Activated T-cell treated with anti-CD3 and anti-CD28 coated beads, Interleukin-2, amount 50 U/mL, for 72 hours (primary cell): ENCODE measurements around the gene SLC30A2. TPM values are rescaled to one million over a fixed set of nuclear protein-coding genes. Genes with fewer than 3 reads are reported as not detected.

Source experiments
- ATAC-seq, 2 donors: fragments of 150-1000 bp; cut with Tn5 transposase; replicated peaks in 1 of 2; 2 replicates each; pipeline ENCODE4 v1.10.0; 2021; ENCODE audit warnings: moderate library complexity in 2 of 2, mild to moderate bottlenecking in 1 of 2
- DNase-seq, 2 donors: peaks; one replicate each; pipeline ENCODE4 v3.0.0; 2021 to 2022; ENCODE audit warnings: mixed read lengths in 1 of 2
- H3K27ac Mint-ChIP-seq: one replicate; pipeline ENCODE4 v1.8.0; 2022; ENCODE audit warnings: mild to moderate bottlenecking, moderate library complexity, mixed read lengths
- H3K27me3 Mint-ChIP-seq: one replicate; pipeline ENCODE4 v1.8.0; 2022; ENCODE audit warnings: low read depth, mixed read lengths
- H3K36me3 Mint-ChIP-seq, 2 donors: one replicate each; pipeline ENCODE4 v1.8.0; 2022; ENCODE audit warnings: mixed read lengths in 2 of 2, mild to moderate bottlenecking in 1 of 2; ENCODE audit not compliant: insufficient read depth in 2 of 2
- H3K4me1 Mint-ChIP-seq: one replicate; pipeline ENCODE4 v1.8.0; 2022; ENCODE audit warnings: low read depth, mixed read lengths
- H3K4me3 Mint-ChIP-seq, 2 donors: one replicate each; pipeline ENCODE4 v1.8.0; 2022; ENCODE audit warnings: mild to moderate bottlenecking in 2 of 2, mixed read lengths in 2 of 2, moderate library complexity in 2 of 2
- H3K9me3 Mint-ChIP-seq, 2 donors: one replicate each; pipeline ENCODE4 v1.8.0; 2022; ENCODE audit warnings: mixed read lengths in 2 of 2
- total RNA-seq, 2 donors: library from RNA; stranded (reverse); gene quantifications; one replicate each; pipeline ENCODE4 v1.2.3, GENCODE V29; 2022

Gene SLC30A2
- total RNA-seq, 2 donors from 2014 or later: not detected

DNA sequence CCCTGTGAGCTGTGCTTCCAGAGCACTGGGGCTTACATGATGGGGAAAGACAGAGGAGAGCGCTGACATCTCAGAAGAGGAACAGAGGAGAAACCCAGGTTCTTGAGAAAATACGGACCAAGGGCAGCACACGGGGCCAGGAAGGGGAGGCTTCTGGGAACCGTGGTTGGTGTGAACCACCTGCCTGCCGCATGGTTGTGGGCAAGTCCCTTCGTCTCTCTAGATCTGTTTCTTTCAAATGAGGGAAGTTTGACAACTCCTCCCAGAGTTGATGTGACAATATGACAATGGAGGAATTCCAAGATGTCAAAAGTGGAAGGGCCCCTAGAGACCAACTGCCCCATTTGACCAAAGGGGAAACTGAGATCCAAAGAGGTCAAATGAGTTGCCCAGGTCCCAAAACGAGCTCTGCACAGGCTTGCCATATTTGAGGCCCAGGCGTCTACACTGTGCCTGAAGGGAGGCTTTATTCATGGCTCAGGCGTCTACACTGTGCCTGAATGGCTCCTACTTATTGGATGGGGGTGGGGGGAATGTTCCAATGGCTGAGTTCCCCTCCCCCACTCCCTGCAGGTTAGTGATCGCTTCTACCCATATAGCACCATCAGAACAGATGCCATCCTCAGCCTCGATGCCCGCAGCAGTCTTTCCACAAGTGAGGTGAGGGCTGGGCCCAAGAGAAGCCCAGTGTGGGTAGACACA lies 13.1 kb downstream of the SLC30A2 start:
- DNase-seq (no peak), ATAC-seq (no peak)
- no peaks in the 10 kb centered on the region for H3K27me3 Mint-ChIP-seq
- H3K4me1 Mint-ChIP-seq: peaks cover 23% of the 10 kb centered on the region
- H3K27ac Mint-ChIP-seq: no peak overlapping the region
- H3K9me3 Mint-ChIP-seq: no peaks in the 10 kb centered on the region
- no peak overlapping the region for H3K4me3 Mint-ChIP-seq
- H3K36me3 Mint-ChIP-seq: no peaks in the 10 kb centered on the region

- Mint-ChIP-seq H3K9me3 (no peaks in the 10 kb centered on the region), H3K36me3 (no peaks in the 10 kb centered on the region), H3K27me3 (no peaks in the 10 kb centered on the region), H3K4me1 (peaks cover 31% of the 10 kb centered on the region), H3K4me3 (no peak overlapping the region), H3K27ac (no peak overlapping the region)
- DNase-seq (no peak), ATAC-seq (no peak)
Observed at GRCh38 chr1:26031611-26032220, 14.2 kb downstream of the SLC30A2 start.

GRCh38 chr1:26031196-26031595 lies 14.7 kb downstream of the SLC30A2 start:
- H3K36me3 Mint-ChIP-seq: no peaks in the 10 kb centered on the region
- no peaks in the 10 kb centered on the region for H3K27me3 Mint-ChIP-seq
- no peak for DNase-seq
- no peaks in the 10 kb centered on the region for H3K9me3 Mint-ChIP-seq
- no peak overlapping the region for H3K27ac Mint-ChIP-seq
- no peak overlapping the region for H3K4me3 Mint-ChIP-seq
- ATAC-seq: no peak
- H3K4me1 Mint-ChIP-seq: peaks cover 26% of the 10 kb centered on the region

- no peaks in the 10 kb centered on the region for H3K36me3 Mint-ChIP-seq
- H3K4me3 Mint-ChIP-seq: no peak overlapping the region
- H3K4me1 Mint-ChIP-seq: peaks cover 18% of the 10 kb centered on the region
- no peak for DNase-seq
- H3K27ac Mint-ChIP-seq: no peak overlapping the region
- no peaks in the 10 kb centered on the region for H3K27me3 Mint-ChIP-seq
- no peaks in the 10 kb centered on the region for H3K9me3 Mint-ChIP-seq
- no peak for ATAC-seq
Observed at GRCh38 chr1:26029864-26030481, 15.9 kb downstream of the SLC30A2 start.

- Mint-ChIP-seq H3K27ac (no peak overlapping the region), H3K4me1 (peaks cover 10% of the 10 kb centered on the region), H3K27me3 (no peaks in the 10 kb centered on the region), H3K9me3 (no peaks in the 10 kb centered on the region), H3K4me3 (no peak overlapping the region), H3K36me3 (no peaks in the 10 kb centered on the region)
- ATAC-seq: no peak
- DNase-seq: no peak
Observed at GRCh38 chr1:26029054-26029863, 16.7 kb downstream of the SLC30A2 start.

DNA sequence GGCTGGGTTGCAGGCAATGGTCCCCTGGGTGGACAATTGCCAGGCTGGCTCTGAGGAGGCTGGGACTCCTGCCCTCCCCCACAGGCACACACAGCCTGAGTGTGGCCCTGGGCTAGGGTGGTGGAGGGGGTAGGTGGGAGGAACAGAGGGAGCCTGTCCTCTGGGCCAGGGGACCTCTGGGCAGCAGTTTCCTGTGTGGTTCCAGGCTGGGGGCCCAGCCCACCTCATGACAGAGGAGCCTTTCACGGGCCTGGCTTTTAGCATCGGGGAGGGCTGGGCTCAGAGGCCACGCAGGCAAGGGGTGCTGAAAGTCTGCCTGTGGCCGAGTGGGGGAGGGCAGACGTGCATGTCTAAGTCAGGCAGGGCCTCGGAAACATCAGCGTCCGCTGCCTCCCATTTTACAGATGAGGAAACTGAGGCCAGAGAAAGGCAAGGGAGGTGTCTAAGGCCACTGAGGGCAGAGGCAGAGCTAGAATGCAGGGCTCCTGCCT lies 17.4 kb downstream of the SLC30A2 start:
- no peaks in the 10 kb centered on the region for H3K9me3 Mint-ChIP-seq
- DNase-seq (no peak), ATAC-seq (no peak)
- H3K27ac Mint-ChIP-seq: no peak overlapping the region
- no peak overlapping the region for H3K4me3 Mint-ChIP-seq
- H3K4me1 Mint-ChIP-seq: peaks cover 9% of the 10 kb centered on the region
- H3K27me3 Mint-ChIP-seq: no peaks in the 10 kb centered on the region
- no peaks in the 10 kb centered on the region for H3K36me3 Mint-ChIP-seq

GRCh38 chr1:26027716-26028489 lies 18.0 kb downstream of the SLC30A2 start:
- Mint-ChIP-seq H3K4me3 (no peak overlapping the region), H3K4me1 (peaks cover 9% of the 10 kb centered on the region), H3K9me3 (no peaks in the 10 kb centered on the region), H3K27me3 (no peaks in the 10 kb centered on the region), H3K27ac (no peak overlapping the region), H3K36me3 (no peaks in the 10 kb centered on the region)
- ATAC-seq: peak; percentile 32 to 43
- no peak for DNase-seq

- Mint-ChIP-seq H3K36me3 (no peaks in the 10 kb centered on the region), H3K27ac (no peak overlapping the region), H3K27me3 (no peaks in the 10 kb centered on the region), H3K4me3 (no peak overlapping the region), H3K9me3 (no peaks in the 10 kb centered on the region), H3K4me1 (peaks cover 9% of the 10 kb centered on the region)
- DNase-seq: no peak
- ATAC-seq: no peak
Observed at GRCh38 chr1:26025517-26025916, 20.4 kb downstream of the SLC30A2 start.

DNA sequence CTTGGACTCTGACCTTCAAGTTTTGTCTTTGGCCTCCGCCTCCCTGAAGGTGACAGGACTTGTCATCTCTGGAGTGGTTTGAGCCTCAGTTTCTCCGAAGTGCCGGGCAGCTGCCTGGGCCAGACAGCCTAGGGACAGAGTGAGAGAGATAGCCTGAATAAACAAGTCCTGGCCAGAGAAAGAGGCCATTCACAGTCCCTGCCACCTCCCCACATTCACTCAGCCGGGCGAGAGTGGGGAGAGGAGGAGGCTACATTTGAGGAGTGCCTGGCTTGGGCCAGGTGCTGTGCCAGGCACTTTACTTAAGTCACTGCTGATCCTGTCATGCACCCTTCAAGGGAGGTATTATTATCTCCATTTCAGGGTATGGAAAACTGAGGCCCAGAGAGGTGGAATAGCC lies 20.9 kb downstream of the SLC30A2 start:
- no peak overlapping the region for H3K27ac Mint-ChIP-seq
- DNase-seq: no peak
- no peak for ATAC-seq
- no peaks in the 10 kb centered on the region for H3K27me3 Mint-ChIP-seq
- H3K36me3 Mint-ChIP-seq: no peaks in the 10 kb centered on the region
- no peak overlapping the region for H3K4me3 Mint-ChIP-seq
- H3K4me1 Mint-ChIP-seq: peaks cover 10% of the 10 kb centered on the region
- H3K9me3 Mint-ChIP-seq: no peaks in the 10 kb centered on the region

DNA sequence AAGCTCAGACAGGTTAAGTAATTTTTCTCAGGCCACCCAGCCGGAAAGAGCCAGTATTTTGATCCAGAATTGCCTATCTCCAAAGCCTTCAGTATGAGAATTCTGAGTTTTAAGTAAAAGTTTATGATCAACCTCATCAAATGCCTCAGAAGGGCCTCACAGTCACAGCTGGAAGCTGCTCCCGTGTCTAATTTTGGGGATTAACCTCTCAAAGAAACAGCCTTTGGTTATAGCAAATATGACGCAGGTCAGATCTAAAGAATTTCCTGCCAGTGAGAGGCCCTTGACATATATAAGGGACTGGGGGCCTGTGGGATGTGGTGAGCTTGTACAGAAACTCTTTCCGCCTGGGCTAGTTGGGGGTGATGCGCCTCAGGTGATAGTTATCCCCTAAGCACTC lies 22.1 kb downstream of the SLC30A2 start:
- no peak for DNase-seq
- Mint-ChIP-seq H3K27ac (no peak overlapping the region), H3K4me3 (no peak overlapping the region), H3K36me3 (no peaks in the 10 kb centered on the region), H3K9me3 (no peaks in the 10 kb centered on the region), H3K27me3 (no peaks in the 10 kb centered on the region), H3K4me1 (peaks cover 18% of the 10 kb centered on the region)
- no peak for ATAC-seq

DNA sequence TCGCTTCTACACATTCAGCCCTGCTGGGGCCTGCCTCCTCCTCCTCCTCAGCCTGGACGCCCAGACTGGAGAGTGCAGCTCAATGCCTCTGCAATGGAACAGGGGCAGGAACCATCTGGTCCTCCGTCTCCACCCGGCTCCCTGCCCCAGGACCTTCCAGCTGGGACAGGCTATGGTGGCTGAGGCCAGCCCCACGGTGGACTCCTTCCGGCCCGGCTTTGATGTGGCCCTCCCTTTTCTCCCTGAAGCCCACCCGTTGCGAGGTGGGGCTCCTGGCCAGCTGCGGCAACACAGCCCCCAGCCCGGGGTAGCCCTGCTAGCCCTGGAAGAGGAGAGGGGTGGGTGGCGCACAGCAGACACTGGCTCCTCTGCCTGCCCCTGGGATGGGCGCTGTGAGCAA lies 22.9 kb downstream of the SLC30A2 start:
- Mint-ChIP-seq H3K4me1 (peaks cover 18% of the 10 kb centered on the region), H3K4me3 (no peak overlapping the region), H3K9me3 (no peaks in the 10 kb centered on the region), H3K36me3 (no peaks in the 10 kb centered on the region), H3K27me3 (no peaks in the 10 kb centered on the region), H3K27ac (no peak overlapping the region)
- DNase-seq: no peak
- no peak for ATAC-seq

GRCh38 chr1:26022404-26022779 lies 23.5 kb downstream of the SLC30A2 start:
- ATAC-seq (no peak), DNase-seq (no peak)
- Mint-ChIP-seq H3K9me3 (no peaks in the 10 kb centered on the region), H3K27ac (no peak overlapping the region), H3K27me3 (no peaks in the 10 kb centered on the region), H3K4me1 (peaks cover 15% of the 10 kb centered on the region), H3K4me3 (no peak overlapping the region), H3K36me3 (no peaks in the 10 kb centered on the region)
